COR-L47 (cell line): Measurements from ENCODE around the gene ARPC5.
A peak's percentile ranks its signal among the peaks of the same experiment; 100 is the strongest.

ENCODE experiments used
- DNase-seq: peaks from one replicate; lab custom pipeline; 2025; lab: John Stamatoyannopoulos, UW

Gene ARPC5

DNA sequence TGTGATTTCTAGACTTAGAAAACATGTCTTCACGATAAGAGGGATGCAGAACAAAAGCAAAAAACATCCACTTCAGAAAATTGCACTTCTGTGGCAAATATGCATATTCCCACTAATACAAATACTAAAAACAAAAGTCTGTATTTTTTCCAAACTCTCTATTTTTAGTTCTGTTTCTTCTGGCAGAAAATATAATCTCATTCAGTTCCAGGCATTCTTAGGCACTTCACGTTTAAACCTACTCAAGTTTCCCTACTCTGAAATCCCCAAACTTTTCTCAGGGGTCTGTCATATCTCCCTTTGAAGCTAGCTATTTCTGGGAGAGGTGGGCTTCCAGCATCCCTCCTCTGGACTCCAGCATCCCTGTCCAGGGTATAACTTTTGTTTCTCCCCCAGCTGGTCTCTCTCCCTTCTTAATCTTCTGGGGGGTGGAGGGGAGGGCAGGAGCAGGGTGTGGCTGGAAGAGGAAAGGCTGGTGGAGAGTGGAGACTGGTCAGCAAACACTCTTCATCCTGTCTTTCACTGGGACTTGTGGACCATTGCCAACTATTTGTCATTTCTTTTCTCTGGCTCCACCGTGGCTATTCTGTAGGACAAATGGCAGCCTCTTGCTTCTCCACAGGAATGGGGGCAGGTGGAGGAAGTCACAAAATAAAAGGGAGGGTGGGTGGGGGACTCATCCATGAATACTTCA lies 25.7 kb downstream of the ARPC5 start:
- DNase-seq: peak; percentile 57

DNA sequence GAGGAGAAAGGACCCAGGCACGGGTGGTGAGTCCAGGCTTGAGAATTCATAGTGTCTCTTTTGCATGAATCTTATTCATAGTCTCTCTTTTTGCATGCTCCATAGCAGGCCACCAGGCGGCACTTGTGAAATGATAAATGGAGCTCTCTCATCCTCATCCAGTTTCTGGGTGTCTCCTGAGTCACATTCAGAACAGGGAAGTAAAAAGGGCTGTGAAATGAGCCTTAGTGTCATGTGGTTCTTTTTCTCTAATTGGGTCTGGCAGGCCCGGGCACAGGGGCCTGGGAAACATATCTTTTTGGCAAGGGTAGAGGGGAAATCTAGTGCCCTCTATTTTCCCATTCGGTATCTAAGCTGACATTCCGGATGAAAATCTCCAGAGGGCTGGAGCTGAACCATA lies 26.3 kb downstream of the ARPC5 start:
- no peak for DNase-seq

DNA sequence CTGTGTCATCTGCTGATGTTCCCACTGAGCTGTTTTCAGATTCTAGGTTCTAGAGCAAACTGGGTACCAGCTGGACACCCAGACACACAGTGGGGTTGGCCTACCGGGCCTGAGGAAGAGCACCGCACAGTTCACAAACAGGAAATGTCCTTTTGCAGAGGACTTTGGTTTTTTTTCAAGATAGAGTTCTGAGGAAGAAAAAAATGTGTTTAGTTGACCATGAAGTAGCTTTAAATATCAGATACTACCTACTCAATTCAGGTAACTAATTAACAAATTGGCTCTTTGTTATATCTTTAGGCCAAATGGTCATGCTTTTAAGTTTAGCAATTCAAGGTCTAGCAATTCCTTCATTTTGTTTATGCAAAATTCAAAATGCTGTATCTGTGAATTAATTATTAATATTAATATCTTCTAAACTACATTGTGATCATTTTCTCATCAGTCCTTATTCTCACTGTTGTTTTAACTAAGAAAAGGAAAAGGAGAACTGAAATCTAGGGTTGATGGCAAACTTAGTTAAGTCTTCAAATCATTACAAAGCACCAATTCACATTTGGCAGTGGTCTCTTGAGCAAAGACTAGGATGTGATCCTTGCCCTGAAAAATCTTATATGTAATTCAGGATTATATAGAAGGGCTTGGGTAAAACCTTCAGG lies 28.1 kb downstream of the ARPC5 start:
- no peak for DNase-seq

DNA sequence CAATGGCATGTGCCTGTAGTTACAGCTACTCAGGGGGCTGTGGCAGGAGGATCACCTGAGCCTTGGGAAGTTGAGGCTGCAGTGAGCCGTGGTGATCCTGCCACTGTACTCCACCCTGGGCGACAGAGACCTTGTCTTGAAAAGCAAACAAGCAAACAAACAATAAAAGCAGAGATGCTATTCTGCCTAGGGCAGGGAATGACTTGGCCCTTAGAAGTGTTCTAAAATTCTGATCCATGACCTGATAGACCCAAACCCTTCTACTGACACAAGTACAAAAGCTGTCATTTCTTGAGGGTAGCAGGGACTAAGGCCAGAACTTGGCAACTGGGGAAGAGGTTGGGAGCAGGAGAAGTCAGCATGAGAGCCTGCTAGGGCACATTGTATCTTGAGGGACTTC lies 29.7 kb downstream of the ARPC5 start:
- no peak for DNase-seq

DNA sequence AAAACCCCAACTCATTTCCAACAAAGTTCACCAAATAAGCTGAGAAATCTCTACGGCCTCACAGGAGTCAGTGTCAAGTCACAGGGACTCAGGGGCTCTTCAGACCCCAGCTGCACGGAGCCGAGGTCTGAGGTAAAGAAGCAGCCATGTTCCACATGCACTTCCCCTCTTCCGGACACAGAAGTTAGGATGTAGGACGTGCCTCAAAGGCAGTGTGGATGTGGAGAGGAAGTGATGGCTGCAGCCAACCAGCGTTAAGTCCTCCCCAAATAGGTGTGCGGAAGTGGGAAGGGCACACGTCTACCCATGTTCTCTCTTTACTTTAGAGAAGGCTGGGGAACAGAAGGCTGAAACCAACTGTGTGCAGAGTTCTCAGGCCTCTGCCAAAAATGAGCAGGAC lies 30.8 kb downstream of the ARPC5 start:
- DNase-seq: no peak

DNA sequence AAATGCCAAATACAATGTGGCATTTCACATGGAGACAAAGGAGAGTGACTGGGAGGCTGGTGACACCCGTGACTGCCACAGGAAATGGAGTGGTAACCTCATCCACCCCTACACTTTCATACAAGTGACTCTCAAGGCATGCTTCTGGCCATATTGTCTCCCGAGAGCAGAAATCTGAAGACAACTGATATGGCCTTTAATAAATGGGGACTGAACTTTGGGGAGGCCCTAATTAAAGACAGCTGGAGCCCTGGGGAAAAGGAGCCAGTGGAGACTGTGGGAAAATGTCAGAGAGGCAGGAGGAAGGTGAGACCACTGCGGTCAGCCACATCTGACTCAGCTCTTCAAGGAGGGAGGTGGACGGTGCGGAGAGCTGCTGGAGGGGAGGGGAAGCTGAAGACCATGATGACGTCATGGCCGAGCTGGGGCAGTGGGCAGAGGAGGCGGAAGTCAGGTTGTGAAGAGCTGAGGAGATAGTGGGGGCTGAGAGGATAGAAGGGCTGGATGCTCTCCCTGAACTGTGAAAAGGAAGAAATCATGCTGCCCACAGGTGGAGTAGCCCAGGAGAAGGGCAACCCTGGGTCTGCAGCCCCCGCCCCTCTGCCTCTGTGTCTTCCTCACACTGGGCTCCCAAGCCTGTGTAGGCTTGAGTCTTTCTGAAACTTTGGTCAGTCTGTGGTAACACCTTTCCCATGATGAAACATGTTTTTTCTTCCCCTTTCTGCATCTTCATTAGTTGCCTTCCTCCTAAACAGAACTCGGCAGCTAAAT lies 31.4 kb downstream of the ARPC5 start:
- no peak for DNase-seq

DNA sequence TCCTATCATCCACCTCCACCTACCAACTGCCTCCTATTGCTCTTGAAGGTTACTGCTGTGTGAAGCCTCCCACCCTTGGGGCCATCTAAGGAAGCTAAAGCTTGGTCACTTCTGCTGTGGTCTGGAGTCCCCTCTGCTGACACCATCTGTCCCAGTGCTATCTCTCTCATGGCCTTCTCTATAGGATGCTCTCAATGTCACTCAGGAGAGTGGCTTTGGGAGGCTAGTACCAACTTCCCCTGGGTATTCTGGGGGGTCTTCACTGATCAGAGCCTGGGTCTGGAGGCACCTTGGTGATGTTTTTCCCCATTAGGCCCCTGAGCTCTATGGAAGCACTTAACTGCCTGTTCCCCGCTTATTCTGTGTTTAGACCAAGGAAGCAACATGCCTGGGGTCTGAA lies 33.1 kb downstream of the ARPC5 start:
- DNase-seq: no peak

DNA sequence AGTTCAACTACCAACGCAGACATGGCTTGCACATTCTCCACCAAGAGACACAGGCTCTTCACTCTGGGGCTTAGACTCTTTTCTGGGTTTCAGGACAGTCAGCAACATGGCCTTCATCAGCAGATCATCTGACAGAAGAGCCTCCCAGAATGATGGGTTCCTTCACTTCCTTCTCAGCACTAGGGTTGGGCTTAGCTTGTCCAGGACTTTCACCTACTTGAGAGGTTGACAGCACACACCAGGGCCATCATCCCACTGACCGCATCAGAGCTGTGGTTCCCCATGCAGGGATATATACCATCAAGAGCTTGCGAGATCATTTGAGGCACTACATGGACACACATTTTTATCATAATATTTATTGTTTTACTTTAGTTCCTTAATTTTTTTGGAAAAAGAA lies 34.9 kb downstream of the ARPC5 start:
- no peak for DNase-seq

DNA sequence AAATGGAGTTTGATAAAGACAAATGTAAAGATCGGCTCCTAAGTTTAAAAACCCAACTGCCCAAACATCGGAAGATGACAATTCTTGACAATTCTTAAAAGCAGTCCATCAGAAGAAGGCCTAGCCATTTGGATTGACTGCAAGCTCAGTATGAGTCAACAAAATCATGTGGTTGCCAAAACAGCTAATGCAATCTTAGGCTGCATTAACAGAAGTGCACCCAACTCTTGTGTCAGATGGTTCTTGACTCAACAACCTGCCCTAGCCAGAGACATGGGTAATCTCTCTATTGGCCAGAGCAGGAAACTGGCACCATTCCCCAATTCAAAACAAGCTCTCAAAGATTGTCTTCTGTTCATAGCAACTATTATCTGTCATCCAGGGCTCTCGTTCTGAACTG lies 35.4 kb downstream of the ARPC5 start:
- no peak for DNase-seq

DNA sequence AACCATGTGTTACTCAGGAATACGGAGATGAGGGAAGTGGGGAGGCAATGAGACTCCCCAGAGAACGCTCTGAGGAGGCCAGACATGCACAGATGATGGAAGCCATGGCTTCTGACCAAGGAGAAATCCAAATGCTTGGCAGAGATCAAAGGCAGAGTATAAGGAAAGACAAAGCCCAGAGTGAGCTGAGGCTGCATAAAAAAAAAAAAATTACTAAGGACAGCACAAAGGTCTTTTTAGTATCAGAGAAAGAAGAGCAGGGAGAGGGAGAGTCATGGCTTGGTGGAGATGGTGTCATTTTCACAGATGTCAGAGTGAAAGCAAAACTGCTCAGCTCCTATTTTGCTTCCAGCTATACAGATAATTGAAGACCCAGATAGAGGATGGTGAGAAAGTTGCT lies 37.2 kb downstream of the ARPC5 start:
- DNase-seq: no peak

DNA sequence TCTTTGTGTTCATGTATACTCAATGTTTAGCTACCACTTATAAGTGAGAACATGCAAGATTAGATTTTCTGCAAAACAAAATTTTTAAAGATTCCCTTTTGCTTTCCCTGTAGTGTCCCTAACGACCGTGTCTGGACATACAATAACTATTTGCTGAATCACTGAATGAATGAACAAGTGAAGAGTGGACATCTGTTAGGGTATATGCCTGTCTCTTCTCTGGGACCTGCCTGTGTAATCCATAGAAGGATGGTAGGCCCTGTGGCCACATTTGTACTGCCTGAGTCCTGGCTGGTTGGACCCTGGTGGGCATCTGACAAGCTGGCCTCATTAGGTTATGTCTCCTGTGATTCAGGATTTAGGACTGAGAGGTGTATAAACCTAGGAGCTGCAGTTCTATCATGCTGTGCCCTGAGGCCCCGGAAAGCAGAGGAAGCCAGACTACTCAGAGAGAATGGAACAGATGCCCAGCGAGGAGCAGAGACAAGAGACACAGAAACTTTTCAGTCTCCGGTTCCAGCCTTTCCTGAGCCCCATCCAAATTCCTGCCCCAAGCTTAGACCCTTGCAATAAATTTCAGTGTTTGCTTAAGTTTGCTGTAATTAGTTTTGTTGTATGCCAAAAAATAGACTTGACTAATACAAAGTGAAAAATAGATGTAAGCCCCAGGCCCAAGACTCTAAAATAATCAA lies 37.8 kb downstream of the ARPC5 start:
- DNase-seq: no peak

DNA sequence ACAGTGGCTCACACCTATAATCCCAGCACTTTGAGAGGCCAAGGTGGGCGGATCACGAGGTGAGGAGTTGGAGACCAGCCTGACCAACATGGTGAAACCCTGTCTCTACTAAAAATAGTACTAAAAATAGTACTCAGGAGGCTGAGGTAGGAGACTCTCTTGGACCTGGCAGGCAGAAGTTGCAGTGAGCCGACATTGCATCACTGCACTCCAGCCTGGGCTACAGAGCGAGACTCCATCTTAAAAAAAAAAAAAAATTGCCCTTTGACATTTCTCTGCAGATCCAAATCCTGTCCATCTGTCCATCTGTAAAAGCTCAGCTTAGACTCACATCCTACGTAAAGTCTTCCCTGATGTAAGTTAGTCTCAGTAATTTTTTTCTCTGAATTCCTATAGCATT lies 39.1 kb downstream of the ARPC5 start:
- DNase-seq: no peak

DNA sequence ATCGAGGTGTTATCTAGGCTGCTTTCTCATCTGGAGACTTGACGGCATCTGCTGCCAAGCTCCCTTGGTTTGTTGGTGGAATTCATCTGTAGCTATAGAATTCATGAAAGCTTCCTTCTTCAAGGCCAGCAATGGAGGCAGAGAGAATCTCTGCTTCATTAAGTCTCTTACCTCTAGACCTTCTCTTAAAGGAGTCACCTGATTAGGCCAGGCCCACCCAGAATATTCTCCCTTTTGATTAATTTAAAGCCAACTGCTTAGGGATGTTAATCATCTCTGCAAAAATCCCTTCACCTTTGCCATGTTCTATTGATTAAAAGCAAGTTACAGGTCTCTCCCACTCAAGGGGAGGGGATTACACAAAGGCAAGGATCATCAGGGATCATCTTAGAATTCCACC lies 40.0 kb downstream of the ARPC5 start:
- DNase-seq: no peak

DNA sequence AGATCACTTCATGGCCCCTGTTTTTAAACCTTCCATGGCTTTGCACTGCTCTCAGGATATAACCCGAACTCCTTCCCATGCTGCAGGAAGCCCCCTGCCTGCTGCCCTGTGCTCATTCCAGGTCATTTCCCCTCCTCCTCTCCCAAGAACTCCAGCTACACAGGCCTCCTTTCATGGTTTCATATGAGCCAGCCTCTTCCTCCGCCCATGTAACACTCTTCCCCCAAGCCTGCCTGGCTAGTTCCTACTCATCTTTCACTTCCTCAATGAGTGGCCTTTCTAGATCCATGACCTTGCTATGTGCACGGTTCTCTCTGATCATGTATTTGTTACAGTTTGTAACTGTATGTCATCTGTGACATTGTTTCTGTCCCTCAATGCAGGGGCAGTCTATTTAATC lies 42.2 kb downstream of the ARPC5 start:
- no peak for DNase-seq

DNA sequence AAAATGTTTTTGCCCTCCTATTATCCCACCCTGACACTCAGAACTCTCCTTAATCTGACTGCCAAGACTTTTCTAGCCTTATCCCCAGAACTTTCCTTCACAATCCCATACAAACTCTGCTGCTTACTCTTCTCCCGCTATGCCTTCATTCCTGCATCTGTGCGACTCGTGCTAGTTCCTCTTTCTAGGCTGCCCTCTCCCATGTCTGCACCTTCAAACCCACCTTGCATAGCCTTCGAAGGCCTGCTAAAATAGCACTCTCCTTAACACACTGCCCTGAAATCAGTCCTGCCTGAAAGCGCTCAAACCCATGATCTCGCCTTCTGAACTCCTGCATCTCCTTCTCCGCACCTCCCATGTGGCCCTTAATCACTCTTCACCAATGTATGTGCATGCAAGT lies 42.9 kb downstream of the ARPC5 start:
- DNase-seq: no peak

DNA sequence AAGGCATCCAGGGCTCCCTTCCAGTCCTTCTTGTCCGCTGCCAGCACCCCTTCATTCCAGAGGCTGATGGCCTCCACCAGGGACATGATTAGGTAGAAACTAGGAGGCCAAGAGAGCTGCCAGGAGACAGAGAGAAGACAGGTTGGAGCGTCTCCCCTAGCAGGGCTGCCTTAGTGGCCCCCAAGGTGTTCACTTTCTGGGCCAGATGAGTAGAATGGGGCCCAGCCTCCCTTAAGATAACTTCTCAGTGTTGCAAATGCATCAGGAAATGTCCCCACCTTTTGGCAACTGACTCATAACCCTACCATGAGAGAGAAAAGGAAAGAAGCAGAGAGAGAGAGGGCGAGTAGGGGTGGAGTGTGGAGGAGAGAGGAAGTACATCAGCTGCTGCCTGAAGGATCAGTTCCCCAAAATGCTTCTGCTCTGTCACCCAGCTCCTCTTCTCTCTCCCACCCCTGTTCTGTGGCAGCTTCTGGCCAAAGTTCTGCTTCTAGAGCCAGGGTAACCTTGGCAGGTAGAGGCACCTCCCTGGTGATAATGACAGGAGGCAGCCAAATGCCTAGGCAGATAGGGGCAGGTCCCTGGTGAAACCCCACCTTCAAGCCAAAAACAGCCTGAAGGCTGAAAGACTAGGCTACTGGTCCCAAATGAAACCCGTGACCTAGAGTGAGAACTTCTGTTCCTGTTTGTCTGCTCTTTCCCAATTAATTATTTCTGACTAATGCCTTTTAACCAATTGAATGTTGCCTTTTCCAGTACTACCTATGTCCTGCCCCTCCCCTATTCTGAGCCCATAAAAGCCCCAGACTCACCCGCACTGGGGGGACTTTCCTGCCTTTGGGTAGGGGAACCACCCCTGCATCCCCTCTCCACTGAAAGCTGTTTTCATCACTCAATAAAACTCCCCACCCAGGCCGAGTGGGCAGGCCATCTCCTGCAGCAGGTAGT lies 45.1 kb downstream of the ARPC5 start, which contains the start of gene NCF2:
NCF2 (minus strand) TSS at position 216 of the 948 bp plus-strand sequence; CDS start at position 86, 130 bp downstream.
- DNase-seq: no peak

DNA sequence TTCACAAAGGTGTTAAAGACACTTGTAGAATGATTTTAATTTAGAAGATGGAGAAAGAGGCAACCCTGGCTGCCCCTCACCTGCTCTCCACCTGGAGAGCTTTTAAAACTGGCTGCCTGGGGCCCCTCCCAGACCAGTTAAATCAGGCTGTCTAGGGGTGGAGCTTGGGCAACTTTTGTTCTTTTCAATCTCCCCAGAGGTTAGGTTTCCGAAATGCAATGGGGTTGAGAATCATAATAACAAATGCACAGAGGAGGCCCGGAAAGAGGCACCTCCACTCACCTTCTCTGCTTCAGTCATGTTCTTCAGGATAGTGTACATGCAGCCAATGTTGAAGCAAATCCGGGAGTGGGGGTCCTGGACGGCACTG lies 45.7 kb downstream of the ARPC5 start:
- DNase-seq: no peak

DNA sequence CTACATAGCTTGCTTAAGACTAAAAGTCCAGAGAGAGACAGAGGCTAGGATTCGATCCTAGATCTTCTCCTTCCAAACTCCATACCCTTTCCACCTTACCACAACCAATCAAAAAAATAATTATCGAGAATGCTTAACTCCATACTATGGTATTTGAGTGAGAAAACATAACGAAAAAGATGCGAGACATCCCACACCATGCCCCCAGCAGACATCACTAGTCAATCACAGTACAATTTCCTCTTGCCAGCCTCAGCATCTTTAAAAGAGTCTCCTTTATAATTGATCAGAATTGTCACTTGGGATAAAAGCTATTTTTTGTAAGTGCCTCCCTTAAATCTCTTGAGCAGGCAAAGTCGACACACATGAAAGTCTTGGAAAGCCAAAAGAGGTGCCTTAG lies 46.2 kb downstream of the ARPC5 start:
- no peak for DNase-seq

DNA sequence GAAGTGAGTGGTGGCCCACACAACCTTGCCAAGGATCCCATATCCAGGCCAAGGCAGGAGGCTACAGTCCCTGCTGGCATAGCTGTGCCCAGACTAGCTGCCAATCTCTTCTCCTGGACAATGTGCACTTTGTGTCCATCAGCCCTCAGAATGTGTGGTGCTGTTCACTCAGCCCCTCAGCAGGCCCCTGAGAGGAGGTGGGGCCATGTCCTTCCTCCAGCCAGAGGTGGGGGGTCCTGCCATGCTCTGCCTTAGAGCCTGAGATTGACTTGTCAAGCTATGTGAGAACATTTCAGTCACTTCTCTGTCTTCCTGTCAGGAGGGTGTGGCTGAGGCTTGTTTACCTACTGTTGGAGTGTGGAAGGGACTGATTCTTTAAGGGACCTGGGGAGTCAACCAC lies 46.8 kb downstream of the ARPC5 start:
- no peak for DNase-seq

DNA sequence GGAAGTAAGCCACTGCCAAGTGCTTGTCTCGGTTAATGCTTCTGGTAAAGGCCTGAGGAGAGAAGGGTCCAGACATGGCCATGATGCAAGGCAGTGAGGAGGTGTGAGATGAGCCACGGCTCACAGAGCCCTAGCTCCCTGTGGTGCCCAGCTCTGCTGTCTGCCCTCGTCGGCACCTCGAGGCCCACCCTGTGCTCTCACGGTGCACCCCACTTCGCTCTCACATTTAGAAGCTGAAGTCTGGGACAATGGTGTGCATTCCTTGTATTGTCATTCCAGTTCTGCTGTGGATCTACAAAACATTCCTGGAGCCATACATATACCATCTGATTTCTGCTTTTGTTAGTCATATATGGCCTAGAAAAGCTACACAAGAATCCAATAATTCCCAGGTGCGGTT lies 48.7 kb downstream of the ARPC5 start:
- DNase-seq: no peak

DNA sequence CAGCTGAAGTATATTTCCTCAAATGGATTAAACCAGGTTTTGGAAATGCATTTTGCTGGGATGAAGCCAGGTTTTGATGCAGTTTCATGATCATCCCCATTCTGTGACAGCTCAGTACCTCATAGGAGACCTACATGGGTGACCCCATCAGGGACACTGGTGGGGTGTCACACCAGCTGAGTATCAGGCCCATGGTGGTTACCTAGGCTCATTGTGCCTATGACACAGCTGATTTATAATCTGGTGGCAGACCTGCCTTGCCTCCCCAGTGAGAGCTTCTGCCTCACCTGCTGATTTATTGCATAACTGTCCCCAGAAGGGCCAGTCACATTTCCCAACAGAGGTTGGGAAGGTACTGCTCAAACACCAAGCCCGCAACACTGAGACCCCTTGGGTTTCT lies 49.1 kb downstream of the ARPC5 start:
- DNase-seq: no peak

DNA sequence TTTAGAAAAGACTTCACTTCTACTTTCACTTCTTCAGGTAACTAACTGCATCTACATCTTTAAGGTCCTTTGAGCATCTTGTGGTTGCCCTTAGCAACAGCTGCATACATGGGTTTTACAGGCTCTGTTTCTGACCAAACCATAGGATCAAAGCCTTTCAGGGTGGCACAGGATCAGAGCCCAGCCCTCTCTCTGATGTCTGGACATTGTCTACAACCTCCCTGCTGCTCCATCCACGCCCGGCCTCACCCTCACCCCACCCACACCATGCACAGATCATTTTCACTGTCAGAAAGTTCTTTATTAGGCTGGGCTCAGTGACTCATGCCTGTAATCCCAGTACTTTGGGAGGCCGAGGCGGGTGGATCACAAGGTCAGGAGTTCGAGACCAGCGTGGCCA lies 50.5 kb downstream of the ARPC5 start:
- no peak for DNase-seq
